NCI-H187 treated with DMSO at 0.1 percent for 48 hours (cell line): Measurements from ENCODE around the gene ARRDC1.
"Not testable (repeated sequence)": the region's sequence is repeated elsewhere in the genome, so short reads cannot be mapped to it uniquely, and the experiment has no call there.

ENCODE experiments used
- DNase-seq: peaks from one replicate; lab custom pipeline; 2025; lab: John Stamatoyannopoulos, UW

ARRDC1 gene

GRCh38 chr9:137605121-137606004, at the start of gene ARRDC1:
Gene ARRDC1 (plus strand): TSS chr9:137605686. CDS start chr9:137605718, 32 bp downstream.
- DNase-seq, result no peak

GRCh38 chr9:137556069-137556838, 49.2 kb upstream of the ARRDC1 start:
- DNase-seq, result no peak

GRCh38 chr9:137558127-137558526, 47.4 kb upstream of the ARRDC1 start:
- no peak for DNase-seq

GRCh38 chr9:137564134-137564533, 41.4 kb upstream of the ARRDC1 start:
- DNase-seq, result no peak

GRCh38 chr9:137564817-137565411, 40.6 kb upstream of the ARRDC1 start:
- no peak for DNase-seq

GRCh38 chr9:137568445-137568844, 37.0 kb upstream of the ARRDC1 start:
- not testable (repeated sequence) for DNase-seq

GRCh38 chr9:137569609-137570203, 35.8 kb upstream of the ARRDC1 start:
- no peak for DNase-seq

- no peak for DNase-seq
Observed at GRCh38 chr9:137570566-137570965, 34.9 kb upstream of the ARRDC1 start.

- no peak for DNase-seq
Observed at GRCh38 chr9:137574192-137574591, 31.3 kb upstream of the ARRDC1 start.

- no peak for DNase-seq
Observed at GRCh38 chr9:137575364-137575715, 30.1 kb upstream of the ARRDC1 start.

- DNase-seq, result no peak
Observed at GRCh38 chr9:137575716-137576411, 29.6 kb upstream of the ARRDC1 start.

- peak; percentile 18 for DNase-seq
Observed at GRCh38 chr9:137578518-137579258, 26.8 kb upstream of the ARRDC1 start, which contains the start of gene DPH7. Gene DPH7 (minus strand): TSS chr9:137578925. CDS start chr9:137578777, 148 bp downstream.

GRCh38 chr9:137579259-137579604, 26.3 kb upstream of the ARRDC1 start:
- no peak for DNase-seq

GRCh38 chr9:137580209-137580953, 25.1 kb upstream of the ARRDC1 start:
- DNase-seq, result no peak

- no peak for DNase-seq
Observed at GRCh38 chr9:137580954-137581322, 24.5 kb upstream of the ARRDC1 start.

- no peak for DNase-seq
Observed at GRCh38 chr9:137581361-137582285, 23.9 kb upstream of the ARRDC1 start.

GRCh38 chr9:137582286-137582860, 23.1 kb upstream of the ARRDC1 start:
- DNase-seq, result no peak

GRCh38 chr9:137583347-137583746, 22.1 kb upstream of the ARRDC1 start:
- DNase-seq, result no peak

- DNase-seq, result no peak
Observed at GRCh38 chr9:137583957-137584356, 21.5 kb upstream of the ARRDC1 start.
